Activated T-cell treated with anti-CD3 and anti-CD28 coated beads, Interleukin-2, amount 50 U/mL, for 24 hours (primary cell): Measurements from ENCODE around the gene PDE12.
"Not testable (repeated sequence)": the region's sequence is repeated elsewhere in the genome, so short reads cannot be mapped to it uniquely, and the experiment has no call there.

ENCODE experiments used
- DNase-seq: peaks from one replicate; pipeline ENCODE4 v3.0.0-alpha.2; 2020
- H3K27ac Mint-ChIP-seq: 2 replicates; pipeline ENCODE4 v1.8.0; 2020; ENCODE audit warnings: mild to moderate bottlenecking, mixed read lengths
- H3K27me3 Mint-ChIP-seq: 2 replicates; pipeline ENCODE4 v1.8.0; 2020; ENCODE audit warnings: mixed read lengths
- H3K36me3 Mint-ChIP-seq: 2 replicates; pipeline ENCODE4 v1.8.0; 2020; ENCODE audit warnings: low read depth, mixed read lengths
- H3K4me1 Mint-ChIP-seq: 2 replicates; pipeline ENCODE4 v1.8.0; 2020; ENCODE audit warnings: low read depth, mixed read lengths
- H3K4me3 Mint-ChIP-seq: 2 replicates; pipeline ENCODE4 v1.8.0; 2020; ENCODE audit warnings: mild to moderate bottlenecking, moderate library complexity, mixed read lengths
- H3K9me3 Mint-ChIP-seq: 2 replicates; pipeline ENCODE4 v1.8.0; 2020; ENCODE audit warnings: mixed read lengths

PDE12 gene

GRCh38 chr3:57600195-57600594, 44.1 kb downstream of the PDE12 start:
- peak overlapping the region; percentile 18 for H3K27ac Mint-ChIP-seq

GRCh38 chr3:57604971-57605370, 48.9 kb downstream of the PDE12 start:
- no peak overlapping the region for H3K27ac Mint-ChIP-seq
- H3K4me3 Mint-ChIP-seq, result no peak overlapping the region
- H3K9me3 Mint-ChIP-seq, result peaks cover 7% of the 10 kb centered on the region
- H3K27me3 Mint-ChIP-seq, result no peaks in the 10 kb centered on the region
- peaks cover 6% of the 10 kb centered on the region for H3K4me1 Mint-ChIP-seq
- DNase-seq, result no peak
- peaks cover 62% of the 10 kb centered on the region for H3K36me3 Mint-ChIP-seq

More at GRCh38 chr3:57600195-57600594, 44.1 kb downstream of the PDE12 start:
- Mint-ChIP-seq H3K27me3 (no peaks in the 10 kb centered on the region), H3K9me3 (no peaks in the 10 kb centered on the region), H3K4me3 (no peak overlapping the region), H3K4me1 (peaks cover 20% of the 10 kb centered on the region), H3K36me3 (peaks cover 60% of the 10 kb centered on the region)
- no peak for DNase-seq

- Mint-ChIP-seq H3K36me3 (peaks cover 66% of the 10 kb centered on the region), H3K27me3 (no peaks in the 10 kb centered on the region), H3K9me3 (peaks cover 7% of the 10 kb centered on the region), H3K27ac (no peak overlapping the region), H3K4me1 (peaks cover 5% of the 10 kb centered on the region), H3K4me3 (no peak overlapping the region)
- no peak for DNase-seq
Observed at GRCh38 chr3:57605683-57606082, 49.6 kb downstream of the PDE12 start.

GRCh38 chr3:57611870-57612269, 55.8 kb downstream of the PDE12 start:
- Mint-ChIP-seq H3K9me3 (peaks cover 11% of the 10 kb centered on the region), H3K36me3 (peaks cover 44% of the 10 kb centered on the region)
- H3K4me3 Mint-ChIP-seq, H3K27me3 Mint-ChIP-seq, H3K4me1 Mint-ChIP-seq, H3K27ac Mint-ChIP-seq, DNase-seq: not testable (repeated sequence)

- peaks cover 23% of the 10 kb centered on the region for H3K36me3 Mint-ChIP-seq
- no peak overlapping the region for H3K4me3 Mint-ChIP-seq
- no peaks in the 10 kb centered on the region for H3K27me3 Mint-ChIP-seq
- no peaks in the 10 kb centered on the region for H3K4me1 Mint-ChIP-seq
- H3K9me3 Mint-ChIP-seq, result peaks cover 4% of the 10 kb centered on the region
- H3K27ac Mint-ChIP-seq, result no peak overlapping the region
- DNase-seq, result no peak
Observed at GRCh38 chr3:57616233-57616632, 60.2 kb downstream of the PDE12 start.
